HepG2 (cell line): ENCODE data around the gene ARL16. TPM values are rescaled to one million over a fixed set of nuclear protein-coding genes. Genes with fewer than 3 reads are reported as not detected.

Experiments
- FOSL1 ChIP-seq: sonication (generic); formaldehyde crosslinking; IDR thresholded peaks from 2 replicates; pipeline ENCODE4 v1.9.0; 2021; ENCODE audit warnings: missing genetic modification reagents, borderline replicate concordance
- FOXO1 ChIP-seq: sonication (generic); formaldehyde crosslinking; IDR thresholded peaks from 2 replicates; pipeline ENCODE4 v1.4.0; 2020; ENCODE audit warnings: missing genetic modification reagents
- IRF2 ChIP-seq: IDR thresholded peaks from 2 replicates; pipeline ENCODE4 v1.6.1; 2018; ENCODE audit warnings: missing genetic modification reagents, missing compliant biosample characterization
- RBM22 ChIP-seq: fragments of 200-400 bp; formaldehyde crosslinking; optimal IDR thresholded peaks from 2 replicates; pipeline ENCODE3; 2017; ENCODE audit warnings: mild to moderate bottlenecking, low read length, moderate library complexity
- RBM39 ChIP-seq: fragments of 200-400 bp; formaldehyde crosslinking; IDR thresholded peaks from one replicate; pipeline ENCODE4 v1.6.1; 2018; ENCODE audit warnings: antibody characterized with exemption, mild to moderate bottlenecking, low read depth, low read length; ENCODE audit not compliant: poor library complexity, severe bottlenecking
- TBX3 ChIP-seq: fragments of 450-650 bp; IDR thresholded peaks from 2 replicates; pipeline ENCODE4 v1.6.1; 2017; ENCODE audit warnings: antibody characterized with exemption, mild to moderate bottlenecking, inconsistent platforms, borderline replicate concordance
- ZBTB3 ChIP-seq: sonication (generic); formaldehyde crosslinking; IDR thresholded peaks from 2 replicates; pipeline ENCODE4 v1.4.0; 2020; ENCODE audit warnings: low read depth, mild to moderate bottlenecking, moderate library complexity, missing genetic modification reagents, borderline replicate concordance
- ZKSCAN5 ChIP-seq: sonication (generic); formaldehyde crosslinking; IDR thresholded peaks from 2 replicates; pipeline ENCODE4 v1.5.1; 2020; ENCODE audit warnings: mild to moderate bottlenecking, missing genetic modification reagents
- ZNF33B ChIP-seq: sonication (generic); formaldehyde crosslinking; IDR thresholded peaks from 2 replicates; pipeline ENCODE4 v1.5.1; 2020; ENCODE audit warnings: mild to moderate bottlenecking, missing genetic modification reagents
- ZNF382 ChIP-seq: sonication (generic); formaldehyde crosslinking; IDR thresholded peaks from 2 replicates; pipeline ENCODE4 v1.5.0; 2020; ENCODE audit warnings: missing genetic modification reagents, mild to moderate bottlenecking, borderline replicate concordance
- ZNF737 ChIP-seq: sonication (generic); formaldehyde crosslinking; IDR thresholded peaks from 2 replicates; pipeline ENCODE4 v1.5.0; 2020; ENCODE audit warnings: missing genetic modification reagents, mild to moderate bottlenecking, borderline replicate concordance
- ZNF781 ChIP-seq: sonication (generic); formaldehyde crosslinking; IDR thresholded peaks from 2 replicates; pipeline ENCODE4 v1.5.1; 2020; ENCODE audit warnings: borderline replicate concordance, mild to moderate bottlenecking, missing genetic modification reagents; ENCODE audit errors: not compliant biosample characterization
- polyA plus RNA-seq, 8 experiments: library from polyadenylated mRNA; depleted of rRNA in 3 of 8; stranded (reverse) in 7 of 8; unstranded in 1 of 8; fragments of >200 nt; fragmentation: Illumina TruSeq in 4 of 8; extraction: Trizol in 4 of 8; gene quantifications; 2 replicates each; pipeline versions ENCODE4 v1.2.1 to v1.2.3, GENCODE V29; 2011 to 2016; ENCODE audit warnings: low read depth in 4 of 8, missing spikeins in 1 of 8, mixed read lengths in 1 of 8; ENCODE audit not compliant: insufficient read depth in 1 of 8
- total RNA-seq, 5 experiments: library from RNA; depleted of rRNA; stranded (reverse); fragments of >200 nt; fragmentation: Illumina TruSeq; extraction: Trizol; gene quantifications; 2 replicates each; pipeline ENCODE4 v1.2.3, GENCODE V29; 2016; ENCODE audit warnings: low read depth in 1 of 5
- TF ChIP-seq, protein P1 (sequence below): sonication (generic); formaldehyde crosslinking; IDR thresholded peaks from 2 replicates; pipeline ENCODE4 v1.5.0; 2020; ENCODE audit warnings: missing genetic modification reagents
- TF ChIP-seq, protein P2 (sequence below): IDR thresholded peaks from 2 replicates; pipeline ENCODE4 v1.6.1; 2016; ENCODE audit warnings: low read depth, control low read depth
- TF ChIP-seq, protein P3 (sequence below): sonication (generic); formaldehyde crosslinking; IDR thresholded peaks from 2 replicates; pipeline ENCODE4 v1.5.1; 2020; ENCODE audit warnings: missing genetic modification reagents, mild to moderate bottlenecking, borderline replicate concordance
- TF ChIP-seq, protein P4 (sequence below): sonication (generic); formaldehyde crosslinking; IDR thresholded peaks from 2 replicates; pipeline ENCODE4 v1.4.0; 2020; ENCODE audit warnings: missing genetic modification reagents
- TF ChIP-seq, protein P5 (sequence below): sonication (generic); formaldehyde crosslinking; IDR thresholded peaks from 2 replicates; pipeline ENCODE4 v1.5.0; 2020; ENCODE audit warnings: missing genetic modification reagents
- TF ChIP-seq, protein P6 (sequence below): sonication (generic); formaldehyde crosslinking; IDR thresholded peaks from 2 replicates; pipeline ENCODE4 v1.4.0; 2020; ENCODE audit warnings: missing genetic modification reagents, mild to moderate bottlenecking, borderline replicate concordance

ARL16 gene
- total and polyA plus RNA-seq, 2 of the 13 experiments (the other 11 are each of a cell fraction or from before 2014, with no cell fraction given), result 20.8 to 30.8 TPM

DNA sequence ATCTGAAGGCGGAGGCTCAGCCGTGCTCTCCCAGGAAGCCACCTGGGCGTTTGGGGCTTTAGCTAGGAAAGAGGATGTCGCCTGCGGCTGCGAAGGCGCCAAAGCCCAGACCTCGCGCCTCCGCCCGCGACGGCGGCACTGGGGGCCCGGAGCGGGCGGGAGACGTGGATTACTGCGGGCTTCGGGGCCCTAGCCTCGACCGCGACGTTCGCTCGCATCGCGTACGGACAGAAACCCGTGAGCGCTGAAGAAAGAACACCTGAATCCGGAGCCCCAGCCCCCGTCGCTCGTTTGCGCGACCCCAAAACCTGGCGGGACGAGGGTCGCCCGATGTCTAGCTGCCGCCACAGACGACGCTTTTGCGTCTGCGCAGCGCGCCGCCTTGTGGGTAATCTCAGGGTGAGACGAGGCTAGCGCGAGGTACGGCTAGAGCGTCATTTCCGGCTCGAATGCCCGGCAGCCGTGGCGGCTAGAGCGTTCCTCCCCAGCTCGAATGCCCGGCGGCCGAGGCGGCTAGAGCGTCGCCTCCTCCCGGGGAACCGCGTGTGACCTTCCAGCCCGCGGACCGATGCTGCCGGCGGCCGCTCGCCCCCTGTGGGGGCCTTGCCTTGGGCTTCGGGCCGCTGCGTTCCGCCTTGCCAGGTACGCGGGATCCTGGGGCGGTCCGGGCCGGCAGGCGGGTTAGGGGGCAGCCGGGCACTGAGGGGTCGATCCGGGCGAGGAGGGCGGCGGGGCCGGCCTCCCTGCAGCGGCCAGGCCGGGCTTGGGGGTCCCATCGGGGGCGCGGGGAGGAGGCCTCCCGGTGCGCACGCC, 19.5 kb upstream of the ARL16 start, which contains the start of gene MRPL12 (continued):
- TF ChIP-seq RBM22 (peak; percentile 47), ZNF33B (peak; percentile 51; the same call in 1 of the 2 replicates), ZNF382 (no peak), ZKSCAN5 (CRISPR knock-in tag) (no peak; the same call in 1 of the 2 replicates), IRF2 (CRISPR knock-in tag) (peak; percentile 95), FOSL1 (CRISPR knock-in tag) (no peak), ZBTB3 (CRISPR knock-in tag) (peak; percentile 73), TBX3 (no peak), FOXO1 (CRISPR knock-in tag) (peak; percentile 85), ZNF737 (no peak), ZNF781 (CRISPR knock-in tag) (peak; percentile 78), RBM39 (peak; percentile 74)
- TF ChIP-seq, protein P1, sequence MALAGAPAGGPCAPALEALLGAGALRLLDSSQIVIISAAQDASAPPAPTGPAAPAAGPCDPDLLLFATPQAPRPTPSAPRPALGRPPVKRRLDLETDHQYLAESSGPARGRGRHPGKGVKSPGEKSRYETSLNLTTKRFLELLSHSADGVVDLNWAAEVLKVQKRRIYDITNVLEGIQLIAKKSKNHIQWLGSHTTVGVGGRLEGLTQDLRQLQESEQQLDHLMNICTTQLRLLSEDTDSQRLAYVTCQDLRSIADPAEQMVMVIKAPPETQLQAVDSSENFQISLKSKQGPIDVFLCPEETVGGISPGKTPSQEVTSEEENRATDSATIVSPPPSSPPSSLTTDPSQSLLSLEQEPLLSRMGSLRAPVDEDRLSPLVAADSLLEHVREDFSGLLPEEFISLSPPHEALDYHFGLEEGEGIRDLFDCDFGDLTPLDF (CRISPR knock-in tag), result peak; percentile 85
- TF ChIP-seq, protein P2, sequence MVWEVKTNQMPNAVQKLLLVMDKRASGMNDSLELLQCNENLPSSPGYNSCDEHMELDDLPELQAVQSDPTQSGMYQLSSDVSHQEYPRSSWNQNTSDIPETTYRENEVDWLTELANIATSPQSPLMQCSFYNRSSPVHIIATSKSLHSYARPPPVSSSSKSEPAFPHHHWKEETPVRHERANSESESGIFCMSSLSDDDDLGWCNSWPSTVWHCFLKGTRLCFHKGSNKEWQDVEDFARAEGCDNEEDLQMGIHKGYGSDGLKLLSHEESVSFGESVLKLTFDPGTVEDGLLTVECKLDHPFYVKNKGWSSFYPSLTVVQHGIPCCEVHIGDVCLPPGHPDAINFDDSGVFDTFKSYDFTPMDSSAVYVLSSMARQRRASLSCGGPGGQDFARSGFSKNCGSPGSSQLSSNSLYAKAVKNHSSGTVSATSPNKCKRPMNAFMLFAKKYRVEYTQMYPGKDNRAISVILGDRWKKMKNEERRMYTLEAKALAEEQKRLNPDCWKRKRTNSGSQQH, result peak; percentile 96
- TF ChIP-seq, protein P3, sequence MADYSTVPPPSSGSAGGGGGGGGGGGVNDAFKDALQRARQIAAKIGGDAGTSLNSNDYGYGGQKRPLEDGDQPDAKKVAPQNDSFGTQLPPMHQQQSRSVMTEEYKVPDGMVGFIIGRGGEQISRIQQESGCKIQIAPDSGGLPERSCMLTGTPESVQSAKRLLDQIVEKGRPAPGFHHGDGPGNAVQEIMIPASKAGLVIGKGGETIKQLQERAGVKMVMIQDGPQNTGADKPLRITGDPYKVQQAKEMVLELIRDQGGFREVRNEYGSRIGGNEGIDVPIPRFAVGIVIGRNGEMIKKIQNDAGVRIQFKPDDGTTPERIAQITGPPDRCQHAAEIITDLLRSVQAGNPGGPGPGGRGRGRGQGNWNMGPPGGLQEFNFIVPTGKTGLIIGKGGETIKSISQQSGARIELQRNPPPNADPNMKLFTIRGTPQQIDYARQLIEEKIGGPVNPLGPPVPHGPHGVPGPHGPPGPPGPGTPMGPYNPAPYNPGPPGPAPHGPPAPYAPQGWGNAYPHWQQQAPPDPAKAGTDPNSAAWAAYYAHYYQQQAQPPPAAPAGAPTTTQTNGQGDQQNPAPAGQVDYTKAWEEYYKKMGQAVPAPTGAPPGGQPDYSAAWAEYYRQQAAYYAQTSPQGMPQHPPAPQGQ (CRISPR knock-in tag), result no peak
- TF ChIP-seq, protein P4, sequence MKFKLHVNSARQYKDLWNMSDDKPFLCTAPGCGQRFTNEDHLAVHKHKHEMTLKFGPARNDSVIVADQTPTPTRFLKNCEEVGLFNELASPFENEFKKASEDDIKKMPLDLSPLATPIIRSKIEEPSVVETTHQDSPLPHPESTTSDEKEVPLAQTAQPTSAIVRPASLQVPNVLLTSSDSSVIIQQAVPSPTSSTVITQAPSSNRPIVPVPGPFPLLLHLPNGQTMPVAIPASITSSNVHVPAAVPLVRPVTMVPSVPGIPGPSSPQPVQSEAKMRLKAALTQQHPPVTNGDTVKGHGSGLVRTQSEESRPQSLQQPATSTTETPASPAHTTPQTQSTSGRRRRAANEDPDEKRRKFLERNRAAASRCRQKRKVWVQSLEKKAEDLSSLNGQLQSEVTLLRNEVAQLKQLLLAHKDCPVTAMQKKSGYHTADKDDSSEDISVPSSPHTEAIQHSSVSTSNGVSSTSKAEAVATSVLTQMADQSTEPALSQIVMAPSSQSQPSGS (CRISPR knock-in tag), result peak; percentile 96
- TF ChIP-seq, protein P5, sequence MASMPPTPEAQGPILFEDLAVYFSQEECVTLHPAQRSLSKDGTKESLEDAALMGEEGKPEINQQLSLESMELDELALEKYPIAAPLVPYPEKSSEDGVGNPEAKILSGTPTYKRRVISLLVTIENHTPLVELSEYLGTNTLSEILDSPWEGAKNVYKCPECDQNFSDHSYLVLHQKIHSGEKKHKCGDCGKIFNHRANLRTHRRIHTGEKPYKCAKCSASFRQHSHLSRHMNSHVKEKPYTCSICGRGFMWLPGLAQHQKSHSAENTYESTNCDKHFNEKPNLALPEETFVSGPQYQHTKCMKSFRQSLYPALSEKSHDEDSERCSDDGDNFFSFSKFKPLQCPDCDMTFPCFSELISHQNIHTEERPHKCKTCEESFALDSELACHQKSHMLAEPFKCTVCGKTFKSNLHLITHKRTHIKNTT (CRISPR knock-in tag), result no peak
- TF ChIP-seq, protein P6, sequence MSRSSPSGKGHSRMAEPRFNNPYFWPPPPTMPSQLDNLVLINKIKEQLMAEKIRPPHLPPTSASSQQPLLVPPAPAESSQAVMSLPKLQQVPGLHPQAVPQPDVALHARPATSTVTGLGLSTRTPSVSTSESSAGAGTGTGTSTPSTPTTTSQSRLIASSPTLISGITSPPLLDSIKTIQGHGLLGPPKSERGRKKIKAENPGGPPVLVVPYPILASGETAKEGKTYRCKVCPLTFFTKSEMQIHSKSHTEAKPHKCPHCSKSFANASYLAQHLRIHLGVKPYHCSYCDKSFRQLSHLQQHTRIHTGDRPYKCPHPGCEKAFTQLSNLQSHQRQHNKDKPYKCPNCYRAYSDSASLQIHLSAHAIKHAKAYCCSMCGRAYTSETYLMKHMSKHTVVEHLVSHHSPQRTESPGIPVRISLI (CRISPR knock-in tag), result no peak; the same call in none of the 2 replicates
